HG03095 (cell line): ENCODE results near the gene PYGO2.

Source experiments
- ATAC-seq: cut with Tn5 transposase; IDR thresholded peaks from one replicate; pipeline ENCODE4 v1.9.1; 2021; ENCODE audit warnings: moderate library complexity; ENCODE audit not compliant: unreplicated experiment

The PYGO2 gene, protein sequence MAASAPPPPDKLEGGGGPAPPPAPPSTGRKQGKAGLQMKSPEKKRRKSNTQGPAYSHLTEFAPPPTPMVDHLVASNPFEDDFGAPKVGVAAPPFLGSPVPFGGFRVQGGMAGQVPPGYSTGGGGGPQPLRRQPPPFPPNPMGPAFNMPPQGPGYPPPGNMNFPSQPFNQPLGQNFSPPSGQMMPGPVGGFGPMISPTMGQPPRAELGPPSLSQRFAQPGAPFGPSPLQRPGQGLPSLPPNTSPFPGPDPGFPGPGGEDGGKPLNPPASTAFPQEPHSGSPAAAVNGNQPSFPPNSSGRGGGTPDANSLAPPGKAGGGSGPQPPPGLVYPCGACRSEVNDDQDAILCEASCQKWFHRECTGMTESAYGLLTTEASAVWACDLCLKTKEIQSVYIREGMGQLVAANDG

DNA sequence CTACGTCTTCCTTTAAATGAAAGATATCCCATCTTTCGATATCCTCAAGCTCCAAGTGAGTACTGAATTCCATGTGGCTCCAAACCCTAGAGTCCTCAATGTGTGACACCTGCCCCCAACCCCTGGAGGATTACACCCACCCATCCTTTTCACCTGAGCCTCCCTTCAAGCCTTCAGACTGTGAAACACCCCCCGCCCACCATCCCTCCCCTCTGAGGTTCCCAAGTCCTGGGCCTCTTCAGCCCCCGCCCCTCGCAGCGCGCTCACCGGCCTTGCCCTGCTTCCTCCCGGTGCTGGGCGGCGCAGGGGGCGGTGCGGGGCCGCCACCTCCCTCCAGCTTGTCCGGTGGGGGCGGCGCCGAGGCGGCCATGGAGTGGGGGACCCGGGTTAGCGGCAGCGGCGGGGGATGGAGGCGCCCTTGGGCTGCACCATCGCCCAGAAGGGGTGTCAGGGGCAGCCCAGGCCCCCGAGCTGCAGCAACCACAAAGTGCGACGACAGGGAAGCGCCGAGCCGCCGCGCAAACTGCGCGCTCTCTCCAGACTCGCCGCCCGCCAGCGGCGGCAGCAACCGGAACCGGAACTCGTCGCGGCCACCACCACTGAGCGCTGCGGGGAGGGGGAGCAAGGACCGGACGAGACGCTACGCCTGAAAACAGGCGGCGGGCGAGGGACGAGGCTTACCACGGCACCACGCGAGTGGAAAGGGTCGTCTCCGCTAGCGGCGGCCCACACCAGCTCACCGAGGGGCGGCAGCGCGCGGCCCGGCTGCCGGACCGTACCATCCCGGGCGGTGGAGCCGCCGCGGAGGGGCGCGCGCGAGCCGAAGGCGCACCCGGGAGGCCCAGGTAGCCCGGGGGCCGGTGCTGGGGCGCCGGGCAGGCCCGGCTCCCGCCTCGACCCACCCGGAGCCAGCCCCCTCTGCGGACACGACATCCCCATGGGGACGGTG lies at the start of gene PYGO2:
TSS of gene PYGO2 (minus strand) at position 576 of the 949 bp plus-strand sequence. CDS start at position 370, 206 bp downstream.
- peak; percentile 64 for ATAC-seq

DNA sequence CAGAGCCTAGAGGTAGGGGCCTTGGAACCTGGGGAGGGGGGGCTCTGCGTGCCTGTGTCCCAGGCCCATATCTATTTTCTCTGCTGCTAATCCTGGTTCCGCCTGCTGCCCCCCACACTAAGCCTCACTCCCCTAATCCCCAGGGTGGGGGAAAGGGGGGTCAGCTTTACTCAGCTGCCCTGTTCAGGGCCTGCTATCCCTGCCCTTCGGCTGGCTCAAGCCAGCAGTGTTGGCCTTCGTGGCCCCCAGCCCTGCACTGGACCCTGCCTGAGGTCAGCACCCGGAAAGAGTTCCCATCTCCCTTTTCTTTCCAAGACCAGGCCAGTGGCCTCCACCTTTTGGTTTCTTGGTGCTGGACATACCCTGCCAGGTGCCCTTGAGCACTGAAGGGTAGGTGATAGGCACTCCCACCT lies 49.4 kb upstream of the PYGO2 start:
- no peak for ATAC-seq

DNA sequence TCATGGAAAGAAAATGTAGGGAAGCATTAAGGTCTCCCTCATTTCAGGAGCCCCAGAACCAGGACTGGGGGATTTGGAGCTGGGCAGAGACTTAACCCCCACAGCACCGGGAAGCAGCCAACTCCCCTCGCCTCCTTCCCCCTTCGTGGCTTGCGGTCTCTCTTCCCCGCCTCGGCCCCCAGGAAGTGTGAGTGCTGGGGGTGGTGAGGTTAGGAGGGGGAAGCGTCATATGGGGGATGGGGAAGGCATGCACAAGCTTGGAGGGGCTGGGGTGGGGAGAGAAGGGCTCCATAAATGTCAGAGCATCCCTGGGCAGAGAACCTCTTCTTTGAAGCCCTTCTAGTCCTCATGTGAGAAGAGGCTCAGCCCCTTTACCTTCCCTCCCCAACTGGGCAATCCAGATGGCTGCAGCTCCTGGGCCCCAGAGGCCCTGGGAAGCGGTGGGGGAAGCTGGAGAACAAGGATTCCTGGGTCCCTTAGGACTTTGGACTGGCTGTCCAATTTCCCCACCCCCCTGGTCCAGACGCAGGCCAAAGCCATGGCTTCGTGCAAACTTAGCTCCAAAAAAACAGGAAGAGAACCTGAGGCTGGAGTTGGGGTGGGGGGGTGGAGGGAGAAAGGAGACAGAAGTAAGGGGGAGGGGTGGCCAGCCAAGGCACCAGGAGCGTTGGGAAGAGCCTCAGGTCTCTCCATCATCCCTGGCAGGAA lies 48.8 kb upstream of the PYGO2 start:
- ATAC-seq, result no peak

DNA sequence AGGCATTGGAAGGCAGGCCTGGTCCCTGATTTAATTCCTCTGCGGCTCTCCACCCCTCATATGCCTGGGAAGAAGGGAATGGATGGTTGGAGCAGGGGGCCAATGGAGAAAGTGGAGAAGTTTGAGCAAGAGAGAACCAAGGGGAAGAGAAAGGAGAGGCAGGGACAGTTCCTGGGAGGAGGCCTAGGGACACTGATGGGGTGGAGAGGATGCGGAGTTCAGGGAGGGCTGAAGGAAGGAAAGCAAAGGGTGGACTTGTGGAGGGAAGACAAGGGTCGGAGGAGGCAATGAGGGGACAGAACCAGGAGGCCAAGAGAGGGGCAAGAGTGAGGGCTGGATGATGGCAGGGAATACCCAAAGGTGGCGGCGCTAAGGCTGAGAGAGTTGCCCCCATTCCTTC lies 48.2 kb upstream of the PYGO2 start:
- ATAC-seq, result no peak

DNA sequence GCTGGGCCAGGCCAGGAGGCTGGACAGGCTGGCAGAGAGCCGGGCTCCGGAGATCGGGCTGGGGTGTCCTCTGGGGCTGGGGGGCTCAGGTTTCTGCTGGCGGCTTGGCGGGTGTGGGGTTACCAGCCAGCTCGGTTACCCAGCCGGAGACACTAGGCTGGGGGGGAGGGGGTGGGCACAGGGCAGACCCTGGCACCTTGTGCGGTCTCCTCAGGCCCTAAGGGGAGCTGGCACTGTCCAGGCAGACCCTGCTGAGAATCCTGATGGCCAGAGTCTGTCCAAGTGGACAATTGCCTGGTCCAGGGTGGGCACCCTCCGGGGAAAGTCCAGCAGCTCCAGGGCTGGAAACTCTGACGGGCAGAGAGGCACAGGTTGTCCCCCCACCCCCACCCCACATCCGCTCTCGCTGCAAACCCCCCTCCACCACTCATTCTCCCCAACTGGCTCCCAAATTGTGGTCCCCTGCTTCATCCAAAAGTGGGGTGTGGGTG lies 47.7 kb upstream of the PYGO2 start:
- ATAC-seq, result no peak

DNA sequence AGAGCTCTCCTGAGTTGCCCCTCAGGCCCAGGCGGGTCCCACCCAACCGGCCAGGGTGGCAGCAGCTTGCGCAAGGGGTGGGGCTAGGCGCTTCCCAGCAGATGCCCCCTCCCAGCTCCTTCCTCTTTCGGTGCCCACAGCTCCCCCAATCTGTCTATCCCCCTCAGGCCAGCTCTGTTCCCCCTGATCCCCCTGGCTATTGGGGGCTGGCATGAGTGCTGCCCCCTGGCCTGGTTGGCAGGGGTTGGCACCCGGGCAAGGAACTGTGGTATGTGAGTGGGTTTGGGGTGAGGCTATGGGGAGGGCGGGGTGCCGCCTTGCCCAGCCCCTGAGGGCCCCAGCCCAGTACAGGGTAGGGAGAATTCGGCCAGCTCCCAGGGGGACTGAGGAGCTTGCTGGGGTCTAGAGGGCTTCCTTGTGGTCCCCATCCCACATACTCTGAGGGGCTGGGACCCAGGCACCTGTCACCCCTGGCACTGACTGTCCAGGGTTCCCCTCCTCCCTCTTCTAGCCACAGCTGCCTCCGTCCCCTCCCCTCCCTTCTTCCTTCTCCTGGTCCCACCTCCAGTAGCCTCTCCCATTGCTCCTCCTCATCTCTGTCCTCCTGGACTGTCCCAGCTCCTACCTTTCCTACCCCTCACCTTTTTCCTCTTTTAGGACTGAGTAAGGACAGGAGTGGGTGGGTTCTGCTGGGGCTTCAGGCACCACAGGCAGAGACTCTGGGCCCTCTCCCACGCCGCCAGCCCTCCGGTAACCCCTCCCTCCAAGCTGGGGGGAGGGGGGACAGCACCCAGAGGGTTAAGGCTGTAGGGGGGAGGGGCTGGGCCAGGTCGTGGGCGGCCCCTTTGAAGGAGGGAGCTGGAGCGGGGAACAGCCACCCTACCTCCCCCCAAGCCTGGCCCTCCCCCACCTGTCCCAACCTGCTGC lies 46.7 kb upstream of the PYGO2 start:
- no peak for ATAC-seq

DNA sequence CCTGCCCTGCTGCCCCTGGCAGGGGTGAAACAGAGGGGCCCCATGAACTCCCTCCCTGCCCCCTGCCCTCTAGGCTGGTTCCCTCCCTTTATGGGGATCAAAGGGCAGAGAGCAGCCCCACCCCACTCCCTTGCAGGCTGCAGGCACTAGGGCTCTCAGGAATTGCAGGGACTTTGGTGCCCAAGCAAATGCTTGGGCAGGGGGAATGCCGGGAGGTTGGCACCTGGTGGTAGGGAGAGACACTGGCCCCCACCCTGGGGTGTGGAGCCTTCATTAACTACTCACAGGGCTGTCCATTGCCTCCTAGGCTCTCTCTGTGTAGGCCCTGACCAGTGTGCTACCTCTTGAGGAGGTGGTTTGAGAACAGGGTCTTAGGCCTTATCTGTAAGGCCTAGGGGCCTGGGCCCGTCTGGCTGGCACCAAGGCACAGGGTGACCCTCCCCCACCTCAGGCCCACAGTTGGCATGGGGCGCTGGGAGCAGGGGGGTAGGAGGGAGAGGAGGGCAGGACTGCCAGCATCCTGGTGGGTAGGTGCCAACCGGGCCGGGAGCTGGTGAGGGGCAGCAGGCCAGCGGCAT lies 45.8 kb upstream of the PYGO2 start:
- ATAC-seq, result no peak

DNA sequence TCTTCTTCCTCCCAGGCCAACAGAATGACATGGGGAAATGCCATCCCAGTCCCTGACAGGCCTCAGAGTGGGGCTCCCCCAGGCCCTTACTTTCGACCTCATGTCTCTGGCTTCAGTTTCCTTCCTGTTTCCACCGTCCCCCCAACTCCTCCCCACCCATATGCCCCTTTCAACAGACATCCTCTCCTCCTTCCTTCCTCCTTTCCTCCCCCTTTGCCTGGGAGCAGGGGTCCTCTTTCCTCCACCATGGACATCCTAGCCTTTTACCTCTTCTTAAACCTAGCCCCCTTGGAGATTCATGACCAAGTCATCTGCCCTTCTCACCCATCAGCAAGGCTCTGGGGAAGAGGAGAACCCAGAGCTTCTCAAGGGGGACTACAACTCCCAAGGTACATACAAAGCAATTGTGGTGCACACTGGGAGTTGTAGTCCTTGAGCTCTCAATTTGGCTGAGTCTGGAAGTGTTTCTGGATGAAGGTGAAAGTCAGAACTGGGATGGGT lies 45.1 kb upstream of the PYGO2 start:
- no peak for ATAC-seq

DNA sequence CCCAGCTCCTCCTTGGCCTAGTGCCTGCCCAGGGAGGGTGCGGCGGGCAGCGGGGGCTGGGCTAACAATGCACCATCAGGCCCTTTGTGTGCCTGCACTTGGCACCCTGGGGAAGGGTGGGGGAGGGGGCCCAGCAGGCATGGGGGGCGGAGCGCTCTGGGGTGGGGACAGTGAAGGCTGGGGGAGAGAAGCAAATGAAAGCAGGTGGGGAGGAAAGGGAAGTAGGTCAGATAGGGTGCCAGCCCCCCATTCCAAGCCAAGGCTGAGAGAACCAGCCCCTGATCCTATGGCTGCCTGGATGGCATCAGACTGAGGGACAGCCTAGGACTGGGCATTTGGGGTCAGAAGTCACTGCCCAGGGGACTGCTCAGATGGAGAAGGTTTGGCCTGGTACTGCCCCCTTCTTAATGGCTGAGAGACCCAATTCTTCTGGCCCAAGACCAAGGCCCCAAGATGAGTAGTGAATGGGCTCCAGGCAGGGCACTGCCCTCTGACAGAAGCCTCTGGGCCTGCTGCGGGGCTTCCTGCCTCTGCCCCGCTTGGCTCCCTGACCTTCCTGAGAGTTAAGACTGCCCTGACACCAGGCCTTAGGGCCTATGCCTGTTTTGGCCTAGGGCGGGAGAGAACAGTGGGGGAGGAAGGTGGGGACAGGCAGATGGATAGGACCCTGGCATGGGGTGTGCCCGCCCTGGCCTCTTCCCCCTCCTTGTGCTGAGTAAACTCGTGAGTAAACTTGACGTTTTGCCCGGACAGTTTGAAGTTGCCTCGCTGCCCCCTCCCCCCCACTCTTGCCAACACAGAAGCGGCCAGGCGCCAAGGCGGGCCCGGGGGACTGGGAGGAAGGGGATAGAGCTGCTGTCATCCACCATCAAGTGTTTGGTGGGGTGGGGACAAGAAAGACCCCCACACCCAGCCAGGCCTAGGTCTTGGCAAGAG lies 43.8 kb upstream of the PYGO2 start:
- ATAC-seq, result no peak

DNA sequence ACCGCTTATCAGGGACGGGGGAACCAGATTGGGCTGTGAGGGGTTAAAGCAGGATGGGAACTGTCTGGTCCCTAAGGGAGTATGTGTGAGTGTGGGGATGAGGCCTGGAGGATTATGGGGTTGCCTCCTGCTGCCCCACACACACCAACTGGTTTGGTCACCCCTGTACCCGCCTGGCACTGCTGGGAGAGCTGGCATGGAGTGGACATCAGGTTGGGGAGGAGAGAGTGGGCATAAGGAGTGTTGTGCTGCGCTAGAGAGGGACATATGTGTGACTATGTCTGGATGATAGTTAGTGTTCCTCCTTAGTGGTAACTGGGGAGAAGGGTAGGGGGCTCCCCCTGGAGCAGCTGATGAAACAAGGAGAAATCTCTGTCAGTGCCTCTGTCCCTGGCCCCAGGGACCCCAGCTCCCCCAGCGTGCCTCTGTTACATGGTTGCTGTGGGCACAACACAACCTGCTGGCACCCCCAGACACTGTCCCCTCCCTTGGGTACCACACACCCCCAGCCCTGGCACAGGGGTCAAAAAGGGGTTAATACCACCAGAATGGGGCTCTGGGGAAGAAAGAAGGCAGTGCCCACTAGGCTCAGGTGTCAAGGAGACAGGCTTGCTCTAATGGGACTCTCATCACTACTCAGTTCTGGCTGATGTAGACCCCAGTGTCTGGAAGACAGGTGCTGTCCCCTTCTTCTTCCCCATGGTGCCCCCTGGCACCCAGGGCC lies 42.9 kb upstream of the PYGO2 start:
- no peak for ATAC-seq

DNA sequence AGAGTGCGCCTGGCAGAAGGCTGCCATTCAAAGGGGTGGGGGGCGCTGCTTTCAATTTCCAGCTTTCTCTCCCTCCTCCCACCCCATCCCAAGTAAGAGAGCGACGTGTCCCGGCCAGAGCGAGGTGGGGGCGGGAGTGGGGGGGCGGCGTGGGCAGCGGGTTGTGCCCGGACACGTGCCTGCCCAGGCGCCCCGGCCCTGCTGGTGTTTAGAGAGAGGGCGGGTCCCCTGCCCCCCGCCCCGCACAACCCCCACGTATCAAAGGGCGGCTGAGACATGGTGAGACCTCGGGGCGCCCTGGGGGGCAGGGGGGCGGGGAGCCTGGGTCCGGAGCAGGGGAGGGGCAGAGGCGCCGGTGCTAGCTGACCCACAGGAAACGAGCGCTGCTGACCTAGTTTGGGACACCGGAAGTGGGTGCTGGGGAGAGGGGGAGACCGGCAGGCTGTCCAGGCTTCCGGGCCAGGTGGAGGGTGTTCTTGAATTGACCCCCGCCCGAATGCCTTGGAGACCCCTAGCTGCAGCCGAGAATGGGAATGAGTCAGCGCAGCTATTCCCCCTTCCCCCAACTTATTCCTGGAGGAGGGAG lies 42.3 kb upstream of the PYGO2 start:
- no peak for ATAC-seq

DNA sequence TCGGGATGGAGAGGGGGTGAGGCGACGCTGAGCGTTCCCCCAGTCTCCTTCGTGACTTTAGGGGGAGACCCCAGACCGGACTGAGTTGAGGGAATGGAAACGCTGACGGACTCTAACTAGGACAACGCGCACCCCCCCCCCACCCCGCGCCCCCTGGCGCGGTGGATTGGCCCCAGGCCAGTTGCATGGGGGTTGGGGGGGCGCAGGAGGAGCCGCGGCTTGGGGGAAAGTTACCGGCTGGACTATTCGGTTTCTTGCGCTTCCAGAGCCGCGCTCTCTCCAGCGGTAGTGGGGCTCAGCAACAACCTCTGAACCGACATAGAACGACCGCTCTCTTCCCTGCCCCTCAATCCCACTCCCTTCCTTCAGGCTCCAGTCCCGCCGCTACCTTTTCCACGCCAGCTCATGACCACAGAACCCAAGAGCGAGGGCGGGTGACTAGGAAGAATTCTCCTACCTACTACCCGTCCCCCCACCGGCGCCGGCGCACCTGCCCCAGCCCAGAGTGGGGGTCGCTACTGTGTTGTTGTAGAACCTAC lies 41.7 kb upstream of the PYGO2 start:
- no peak for ATAC-seq

DNA sequence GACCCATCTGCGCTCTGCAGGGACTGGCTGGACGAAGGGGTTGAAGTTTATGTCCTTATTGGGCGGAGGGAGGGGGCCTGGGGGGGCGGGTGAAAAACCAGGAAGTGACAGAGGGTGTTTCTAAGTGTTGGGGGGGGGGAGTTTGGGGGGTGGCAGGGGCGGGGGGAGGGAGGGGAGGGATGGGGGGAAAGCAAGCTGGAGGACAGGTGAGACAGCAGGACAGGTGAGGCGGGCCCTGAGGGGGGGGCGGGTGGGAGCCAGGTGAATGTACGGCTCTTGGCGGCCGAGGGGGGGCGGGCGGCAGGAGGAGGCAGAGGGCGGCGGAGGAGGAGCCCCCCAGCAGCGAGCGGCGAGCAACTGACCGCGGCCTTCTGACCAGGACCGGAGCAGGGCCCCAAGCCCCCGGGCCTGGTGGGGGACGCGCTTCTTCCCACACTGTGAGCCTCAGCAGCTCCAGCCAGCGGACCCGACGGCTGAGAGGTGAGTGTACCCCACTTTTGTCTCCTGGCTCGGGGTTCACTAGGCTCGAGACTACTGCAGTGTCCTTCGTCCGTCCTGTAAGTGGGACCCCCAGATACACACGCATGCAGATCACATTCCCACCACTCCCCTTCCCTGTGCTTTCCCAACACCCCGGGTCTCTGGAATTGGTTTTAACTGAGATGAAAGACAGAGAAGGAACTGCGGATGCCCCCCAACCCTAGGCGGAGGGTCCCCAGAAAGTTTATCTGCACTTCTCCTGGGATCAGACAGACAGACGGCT lies 41.1 kb upstream of the PYGO2 start, which contains the start of gene ZBTB7B:
TSS of gene ZBTB7B (plus strand) at position 339 of the 763 bp plus-strand sequence. CDS start 11,859 bp downstream, outside the sequence.
- ATAC-seq, result no peak

DNA sequence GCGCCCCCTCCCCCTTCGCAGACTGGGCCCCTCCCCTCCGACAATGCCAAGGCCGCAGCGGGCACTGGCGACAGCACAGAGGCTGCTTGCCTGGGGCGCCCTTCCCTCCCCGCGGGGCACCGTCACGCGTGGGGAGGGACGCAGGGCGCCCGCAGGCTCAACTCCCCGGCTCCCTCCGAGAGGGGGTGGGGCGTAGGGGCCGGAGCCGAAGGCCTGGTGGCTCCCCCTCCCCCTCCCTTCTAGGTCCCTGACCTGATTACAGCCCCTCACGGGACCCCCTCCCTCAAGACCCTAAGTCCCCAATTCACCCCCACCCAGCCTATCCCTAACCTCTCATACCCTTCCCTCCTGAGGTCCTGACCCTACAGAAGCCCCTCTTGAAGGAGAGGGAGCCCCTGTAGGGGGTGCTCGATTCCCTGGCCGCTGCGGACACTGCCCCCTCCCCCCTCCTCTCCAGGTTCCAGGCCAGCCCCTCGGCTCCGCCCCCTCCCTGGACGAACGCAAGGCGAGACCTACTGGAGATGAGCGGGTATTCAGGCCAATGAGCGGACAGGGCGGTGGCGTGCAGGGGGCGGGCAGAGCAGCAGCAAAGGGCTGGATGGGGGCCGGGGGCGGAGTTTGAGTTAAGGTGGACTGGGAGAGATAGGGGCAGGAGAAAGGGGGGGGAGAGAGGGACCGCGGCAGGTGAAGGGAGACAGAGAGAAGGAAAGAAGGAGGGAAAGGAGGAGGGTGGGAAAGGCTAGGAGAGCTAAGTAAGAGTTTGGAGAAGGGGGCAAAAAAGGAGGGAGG lies 40.3 kb upstream of the PYGO2 start:
- peak; percentile 44 for ATAC-seq

DNA sequence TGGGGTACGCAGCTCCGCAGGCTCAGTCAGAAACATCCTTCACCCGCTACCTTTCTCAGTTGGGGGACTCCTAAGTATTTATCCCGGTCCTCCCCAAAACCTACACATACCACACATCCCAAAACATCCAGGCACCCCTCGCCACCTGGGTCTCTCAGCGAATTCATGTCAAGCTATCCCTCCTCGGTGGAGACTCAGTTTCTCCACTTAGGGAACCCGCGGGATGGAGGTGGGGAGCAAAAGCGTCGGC lies 39.8 kb upstream of the PYGO2 start:
- ATAC-seq, result peak; percentile 5
